Epithelial cell of proximal tubule (primary cell): ENCODE results near the gene BPIFB4. TPM values are rescaled to one million over a fixed set of nuclear protein-coding genes. Genes with fewer than 3 reads are reported as not detected.

Experiments used
- DNase-seq: peaks from one replicate; pipeline ENCODE4 v3.0.0-alpha.2; 2011; ENCODE audit warnings: low read depth
- H3K4me3 ChIP-seq: 2 replicates; pipeline ENCODE4 v1.5.1; 2011; ENCODE audit warnings: low read depth, mild to moderate bottlenecking, low read length
- total RNA-seq: library from RNA; depleted of rRNA; stranded (reverse); fragments of >200 nt; gene quantifications from 2 replicates; pipeline ENCODE4 v1.2.3, GENCODE V29; 2015
- TF ChIP-seq, protein P1 (sequence below): conservative IDR thresholded peaks from 2 replicates; pipeline ENCODE4 v1.5.1; 2012; ENCODE audit warnings: low read depth, mild to moderate bottlenecking, low read length

Gene BPIFB4
- total RNA-seq, 1 donor from 2014 or later, result not detected

DNA sequence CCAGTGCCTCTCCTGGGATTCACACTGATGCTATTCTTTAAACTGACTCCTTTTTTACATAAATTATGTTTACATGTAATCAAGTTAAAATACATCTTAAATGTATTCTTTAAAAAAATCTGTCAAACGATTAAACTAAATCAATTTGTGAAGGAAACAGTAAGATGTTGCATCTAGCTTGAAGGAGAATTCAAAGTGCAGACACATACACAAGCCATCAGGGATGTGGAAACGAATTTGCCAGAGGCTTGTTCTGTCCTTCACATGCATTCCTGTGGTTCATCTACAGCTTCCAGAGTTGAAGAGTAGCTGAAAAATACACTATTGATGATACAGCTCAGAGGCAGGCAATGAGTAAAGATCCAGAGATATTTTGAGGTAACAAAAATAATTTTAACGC, 33.0 kb upstream of the BPIFB4 start:
- DNase-seq, result no peak
- H3K4me3 ChIP-seq, result no peak overlapping the region
- TF ChIP-seq, protein P1, sequence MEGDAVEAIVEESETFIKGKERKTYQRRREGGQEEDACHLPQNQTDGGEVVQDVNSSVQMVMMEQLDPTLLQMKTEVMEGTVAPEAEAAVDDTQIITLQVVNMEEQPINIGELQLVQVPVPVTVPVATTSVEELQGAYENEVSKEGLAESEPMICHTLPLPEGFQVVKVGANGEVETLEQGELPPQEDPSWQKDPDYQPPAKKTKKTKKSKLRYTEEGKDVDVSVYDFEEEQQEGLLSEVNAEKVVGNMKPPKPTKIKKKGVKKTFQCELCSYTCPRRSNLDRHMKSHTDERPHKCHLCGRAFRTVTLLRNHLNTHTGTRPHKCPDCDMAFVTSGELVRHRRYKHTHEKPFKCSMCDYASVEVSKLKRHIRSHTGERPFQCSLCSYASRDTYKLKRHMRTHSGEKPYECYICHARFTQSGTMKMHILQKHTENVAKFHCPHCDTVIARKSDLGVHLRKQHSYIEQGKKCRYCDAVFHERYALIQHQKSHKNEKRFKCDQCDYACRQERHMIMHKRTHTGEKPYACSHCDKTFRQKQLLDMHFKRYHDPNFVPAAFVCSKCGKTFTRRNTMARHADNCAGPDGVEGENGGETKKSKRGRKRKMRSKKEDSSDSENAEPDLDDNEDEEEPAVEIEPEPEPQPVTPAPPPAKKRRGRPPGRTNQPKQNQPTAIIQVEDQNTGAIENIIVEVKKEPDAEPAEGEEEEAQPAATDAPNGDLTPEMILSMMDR, result no peak

GRCh38 chr20:33051333-33051732, 28.1 kb upstream of the BPIFB4 start:
- no peak overlapping the region for H3K4me3 ChIP-seq
- no peak for DNase-seq
- TF ChIP-seq, protein P1, result no peak

- TF ChIP-seq, protein P1, result no peak
- DNase-seq, result no peak
These were observed 25.9 kb upstream of the BPIFB4 start, which contains the start of gene BPIFB3 for GRCh38 chr20:33053291-33054106. TSS of gene BPIFB3 (plus strand) at chr20:33053903. CDS start at chr20:33055436, 1,533 bp downstream.

GRCh38 chr20:33054381-33054780, 25.1 kb upstream of the BPIFB4 start:
- TF ChIP-seq, protein P1, result no peak
- no peak overlapping the region for H3K4me3 ChIP-seq
- DNase-seq, result no peak

More at GRCh38 chr20:33053291-33054106, 25.9 kb upstream of the BPIFB4 start, which contains the start of gene BPIFB3:
- H3K4me3 ChIP-seq, result no peak within 1 kb of the TSS

- no peak overlapping the region for H3K4me3 ChIP-seq
- TF ChIP-seq, protein P1, result no peak
- DNase-seq, result no peak
These were observed 24.7 kb upstream of the BPIFB4 start for GRCh38 chr20:33054791-33055190.

DNA sequence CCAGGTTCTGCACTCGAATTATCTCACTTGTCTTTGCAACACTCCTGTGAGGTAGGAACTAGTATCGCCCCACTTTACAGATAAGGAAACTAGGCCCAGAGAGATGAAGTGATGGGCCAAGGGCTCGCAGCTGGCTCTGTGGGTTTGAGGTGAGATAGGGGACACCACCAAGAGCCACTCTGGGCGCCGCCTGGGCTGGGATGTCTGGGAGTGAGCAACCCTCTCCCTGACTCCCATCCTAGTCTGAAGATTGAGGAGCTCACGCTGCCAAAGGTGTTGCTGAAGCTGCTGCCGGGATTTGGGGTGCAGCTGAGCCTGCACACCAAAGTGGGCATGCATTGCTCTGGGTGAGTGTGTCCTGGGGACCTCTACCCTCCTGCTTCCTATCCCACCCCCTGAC, 20.3 kb upstream of the BPIFB4 start:
- TF ChIP-seq, protein P1, result no peak
- H3K4me3 ChIP-seq, result no peak overlapping the region
- no peak for DNase-seq

DNA sequence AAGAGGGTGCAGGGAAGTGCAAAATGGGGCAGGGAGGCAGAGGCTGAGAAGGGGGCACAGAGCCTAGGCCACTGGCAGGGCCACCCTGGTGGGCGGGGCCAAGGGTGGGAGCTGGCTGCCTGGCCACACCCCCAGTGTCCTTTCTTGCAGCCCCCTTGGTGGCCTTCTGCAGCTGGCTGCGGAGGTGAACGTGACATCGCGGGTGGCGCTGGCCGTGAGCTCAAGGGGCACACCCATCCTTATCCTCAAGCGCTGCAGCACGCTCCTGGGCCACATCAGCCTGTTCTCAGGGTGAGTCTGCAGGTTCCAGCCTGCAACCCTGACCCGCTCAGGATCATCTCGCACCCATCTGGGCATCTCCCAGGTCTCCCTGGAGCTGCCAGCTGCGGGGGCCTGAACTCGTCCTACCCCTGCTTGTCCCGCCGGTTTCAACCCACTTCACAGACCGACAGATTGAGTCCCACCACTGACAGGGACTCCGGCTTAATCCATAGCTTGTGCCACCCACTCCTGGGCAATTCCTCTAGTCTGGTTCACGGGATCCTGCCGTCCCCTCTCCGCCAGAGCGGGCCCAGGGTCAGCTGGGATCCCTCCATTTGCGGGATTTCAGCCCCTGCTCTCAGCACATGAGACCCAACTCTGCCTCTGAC, 19.6 kb upstream of the BPIFB4 start:
- H3K4me3 ChIP-seq, result no peak overlapping the region
- no peak for DNase-seq
- TF ChIP-seq, protein P1, result no peak
